Posterior cingulate gyrus (tissue), 11 donors: ENCODE measurements around the gene TAF1.
"Not testable (repeated sequence)": the region's sequence is repeated elsewhere in the genome, so short reads cannot be mapped to it uniquely, and the experiment has no call there.

ENCODE experiments used
- DNase-seq, 10 donors: peaks; one replicate each; pipeline versions ENCODE4 v3.0.0 to v3.0.0-alpha.2; 2020 to 2021; ENCODE audit warnings: mixed read lengths in 3 of 10
- intact Hi-C: fragments of 100-400 bp; cut with DNase I; formaldehyde crosslinking; loops from one replicate; pipeline ENCODE4 v1.15.1; 2023

The TAF1 gene

GRCh38 chrX:71492231-71493065 lies 126.3 kb downstream of the TAF1 start:
- intact Hi-C loops = no loop called here
- peak in 7 of 10 donors; percentile 2 to 87 (median 31) for DNase-seq

DNA sequence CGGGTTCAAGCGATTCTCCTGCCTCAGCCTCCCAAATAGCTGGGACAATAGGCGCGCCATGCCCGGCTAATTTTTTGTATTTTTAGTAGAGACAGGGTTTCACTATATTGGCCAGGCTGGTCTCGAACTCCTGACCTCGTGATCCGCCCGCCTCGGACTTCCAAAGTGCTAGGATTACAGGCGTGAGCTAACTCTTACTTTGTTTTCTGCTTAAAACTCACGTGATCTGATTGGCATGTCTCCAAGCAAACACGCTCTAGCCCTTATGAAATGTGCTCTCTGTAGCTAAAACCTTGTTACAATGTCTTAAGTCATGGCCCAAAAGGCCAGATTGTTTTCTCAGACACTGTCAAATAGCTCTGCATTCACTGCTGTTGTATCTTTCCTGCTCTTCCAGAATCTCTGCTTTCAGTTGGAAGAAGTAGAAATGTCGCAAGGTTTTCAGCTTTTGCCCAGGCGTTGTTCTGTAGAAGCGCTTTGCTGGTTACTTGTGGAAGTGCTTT lies 127.0 kb downstream of the TAF1 start:
- no peak for DNase-seq
- intact Hi-C loops = no loop called here

DNA sequence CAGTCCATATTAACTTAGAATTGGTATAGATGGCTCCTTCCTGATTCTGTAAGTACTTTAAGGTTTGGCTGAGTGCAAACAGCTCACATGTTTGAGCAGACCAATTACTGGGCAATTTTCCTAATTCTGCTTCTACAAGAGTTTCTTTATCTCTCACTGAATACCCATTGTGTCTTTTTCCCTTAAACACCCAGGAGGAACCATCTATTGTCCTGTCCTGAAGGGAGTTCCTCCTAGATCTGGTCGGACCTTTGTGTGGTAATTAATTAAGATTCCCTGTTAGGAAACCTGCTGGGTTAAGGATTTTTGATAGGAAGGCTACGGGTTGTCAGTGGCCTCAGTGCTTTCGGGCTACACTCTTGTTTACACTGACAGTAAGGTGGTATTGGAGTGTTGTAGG lies 129.8 kb downstream of the TAF1 start:
- intact Hi-C loops, DNase-seq: not testable (repeated sequence)

DNA sequence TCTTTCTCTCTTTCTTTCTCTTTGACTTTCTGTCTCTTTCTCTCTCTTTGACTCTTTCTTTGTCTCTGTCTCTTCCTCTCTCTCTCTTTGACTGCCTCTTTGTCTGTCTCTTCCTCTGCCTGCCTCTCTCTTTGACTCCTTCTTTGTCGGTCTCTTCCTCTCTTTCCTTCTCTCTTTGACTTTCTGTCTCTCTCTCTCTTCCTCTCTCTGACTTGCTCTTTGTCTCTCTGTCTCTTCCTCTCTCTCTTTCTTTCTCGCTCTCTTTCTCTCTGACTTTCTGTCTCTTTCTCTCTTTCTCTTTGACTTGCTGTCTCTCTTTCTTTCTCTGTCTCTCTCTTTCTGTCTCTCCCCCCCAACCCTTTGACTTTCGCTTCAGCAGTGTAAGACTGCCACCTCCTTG lies 130.3 kb downstream of the TAF1 start:
- DNase-seq = no peak
- intact Hi-C loops = no loop called here

- DNase-seq, intact Hi-C loops: not testable (repeated sequence)
Observed at GRCh38 chrX:71502080-71502479, 135.9 kb downstream of the TAF1 start.

DNA sequence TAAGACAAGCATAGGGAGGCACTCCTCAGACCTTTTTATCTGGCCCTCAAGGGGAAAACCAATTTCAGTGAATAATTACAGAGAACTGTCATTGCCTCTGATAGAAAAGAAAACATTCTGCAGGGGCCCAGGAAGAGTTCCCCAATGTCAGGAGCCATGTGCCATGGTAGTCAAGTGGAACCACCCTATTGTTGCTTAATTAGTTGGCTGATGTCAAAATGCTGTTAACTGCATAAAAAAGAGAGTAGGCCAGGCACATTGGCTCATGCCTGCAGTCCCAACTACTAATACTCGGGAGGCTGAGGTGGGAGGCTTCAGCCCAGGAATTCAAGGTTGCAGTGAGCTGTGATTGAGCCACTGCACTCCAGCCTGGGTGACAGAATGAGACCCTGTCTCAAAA lies 138.2 kb downstream of the TAF1 start:
- intact Hi-C loops = no loop called here
- DNase-seq = no peak

- DNase-seq = no peak
- intact Hi-C loops = no loop called here
Observed at GRCh38 chrX:71509289-71509688, 143.1 kb downstream of the TAF1 start.

DNA sequence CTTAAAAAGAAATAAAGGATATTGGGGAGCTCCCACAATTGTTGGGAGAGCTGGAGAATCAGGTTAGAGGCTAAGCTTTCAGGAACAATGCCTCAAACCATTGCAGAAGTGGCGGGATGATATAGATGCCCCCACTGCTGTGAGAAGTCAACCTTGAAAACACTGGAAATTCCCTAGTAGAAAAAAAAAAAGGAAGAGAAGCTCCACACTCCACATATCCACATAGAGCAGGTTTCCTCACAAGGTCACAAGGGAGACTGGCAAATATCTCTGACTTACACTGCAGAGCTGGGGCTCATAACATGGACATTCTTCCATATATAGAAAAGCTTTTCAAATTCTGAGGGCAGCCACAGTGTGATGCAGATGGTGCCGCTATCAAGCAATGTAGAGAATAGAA lies 144.0 kb downstream of the TAF1 start:
- intact Hi-C loops = no loop called here

GRCh38 chrX:71513731-71514130 lies 147.6 kb downstream of the TAF1 start:
- intact Hi-C loops, DNase-seq: not testable (repeated sequence)

More for the DNA sequence above, 144.0 kb downstream of the TAF1 start:
- DNase-seq = no peak

GRCh38 chrX:71514367-71515037 lies 148.3 kb downstream of the TAF1 start:
- DNase-seq = no peak
- intact Hi-C loops = no loop called here

- intact Hi-C loops = no loop called here
- no peak for DNase-seq
Observed at GRCh38 chrX:71515038-71515396, 148.9 kb downstream of the TAF1 start.
